Measurements from ENCODE around the gene SRPK3.

SRPK3 gene

DNA sequence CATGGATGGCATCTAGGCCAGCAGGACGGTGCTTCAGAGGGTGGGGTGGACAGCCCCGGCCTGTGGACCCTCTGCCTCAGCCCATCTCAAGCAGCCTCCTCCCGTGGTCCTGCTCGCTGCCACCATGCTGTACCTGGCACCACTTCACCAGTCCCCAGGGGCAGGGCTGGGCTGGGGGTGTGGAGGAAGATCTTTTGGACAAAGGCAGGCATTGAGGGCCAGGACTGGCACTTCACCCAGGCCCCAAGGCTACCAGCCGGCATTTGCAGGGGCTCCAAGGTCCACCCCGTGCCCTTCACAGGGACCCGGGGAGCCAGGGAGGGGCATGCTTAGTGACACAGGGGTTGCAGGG is 16.1 kb upstream of the SRPK3 start:
- no peak for DNase-seq (ENCODE audit: low read depth, low spot score)
- TF ChIP-seq, protein P1, sequence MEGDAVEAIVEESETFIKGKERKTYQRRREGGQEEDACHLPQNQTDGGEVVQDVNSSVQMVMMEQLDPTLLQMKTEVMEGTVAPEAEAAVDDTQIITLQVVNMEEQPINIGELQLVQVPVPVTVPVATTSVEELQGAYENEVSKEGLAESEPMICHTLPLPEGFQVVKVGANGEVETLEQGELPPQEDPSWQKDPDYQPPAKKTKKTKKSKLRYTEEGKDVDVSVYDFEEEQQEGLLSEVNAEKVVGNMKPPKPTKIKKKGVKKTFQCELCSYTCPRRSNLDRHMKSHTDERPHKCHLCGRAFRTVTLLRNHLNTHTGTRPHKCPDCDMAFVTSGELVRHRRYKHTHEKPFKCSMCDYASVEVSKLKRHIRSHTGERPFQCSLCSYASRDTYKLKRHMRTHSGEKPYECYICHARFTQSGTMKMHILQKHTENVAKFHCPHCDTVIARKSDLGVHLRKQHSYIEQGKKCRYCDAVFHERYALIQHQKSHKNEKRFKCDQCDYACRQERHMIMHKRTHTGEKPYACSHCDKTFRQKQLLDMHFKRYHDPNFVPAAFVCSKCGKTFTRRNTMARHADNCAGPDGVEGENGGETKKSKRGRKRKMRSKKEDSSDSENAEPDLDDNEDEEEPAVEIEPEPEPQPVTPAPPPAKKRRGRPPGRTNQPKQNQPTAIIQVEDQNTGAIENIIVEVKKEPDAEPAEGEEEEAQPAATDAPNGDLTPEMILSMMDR (IDR thresholded peaks at IDR 0.05; ENCODE audit: low read depth, low read length), result no peak
- in situ Hi-C loops (cut with HindIII; ENCODE audit: low sequenced_read_pairs), result no loop called here
- H3K4me3 ChIP-seq (ENCODE audit: low read depth, low read length), result peak overlapping the region; percentile 36

DNA sequence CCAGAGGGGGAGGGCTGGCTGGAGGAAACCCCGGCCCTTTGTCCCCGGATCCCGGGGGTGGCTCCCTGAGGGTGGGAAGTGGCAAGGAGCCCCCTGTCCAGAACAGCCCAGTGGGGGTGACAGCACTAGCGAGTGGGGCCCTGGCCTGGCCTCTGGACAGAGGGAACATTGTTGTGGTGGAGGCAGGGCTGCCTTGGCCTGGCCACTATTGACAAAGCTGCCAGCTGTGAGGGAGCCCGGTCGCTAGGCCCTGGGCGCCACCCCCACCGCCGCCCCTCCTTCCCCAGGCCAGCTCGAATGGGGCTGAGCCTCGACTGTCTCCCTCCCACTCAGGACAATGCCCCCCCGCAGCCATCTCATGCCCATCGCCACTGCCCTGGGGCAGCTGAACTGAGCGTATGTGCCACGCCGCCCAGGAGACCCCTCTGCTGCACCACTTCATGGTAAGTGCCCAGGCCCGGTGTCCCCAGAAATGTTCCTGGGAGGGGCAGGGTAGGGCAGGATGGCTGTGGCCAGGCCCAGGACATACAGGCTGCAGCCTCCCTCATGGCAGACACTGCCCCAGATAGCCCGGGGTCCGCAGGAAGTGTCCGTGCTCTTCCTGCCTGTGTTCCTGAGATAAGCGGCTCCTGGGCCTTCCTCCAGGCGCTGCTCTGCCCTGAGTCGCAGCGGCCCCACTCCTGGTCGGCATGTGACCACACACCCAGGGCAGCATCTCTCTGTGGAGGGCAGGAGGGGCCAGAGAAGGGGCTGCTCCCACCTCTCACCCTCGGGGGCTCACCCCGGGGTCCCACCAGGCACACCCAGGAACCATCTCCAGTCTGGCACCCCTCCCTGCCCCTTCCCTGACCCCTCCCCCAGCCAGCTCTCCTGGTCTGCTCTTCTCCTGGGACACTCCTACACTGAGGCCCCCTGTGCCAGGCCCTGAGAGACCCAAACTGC is 15.4 kb upstream of the SRPK3 start:
- in situ Hi-C loops (cut with HindIII; ENCODE audit: low sequenced_read_pairs), result no loop called here
- H3K4me3 ChIP-seq (ENCODE audit: low read depth, low read length), result peak overlapping the region; percentile 36
- TF ChIP-seq, protein P1 (IDR thresholded peaks at IDR 0.05; ENCODE audit: low read depth, low read length), result no peak
- DNase-seq (ENCODE audit: low read depth, low spot score), result no peak

DNA sequence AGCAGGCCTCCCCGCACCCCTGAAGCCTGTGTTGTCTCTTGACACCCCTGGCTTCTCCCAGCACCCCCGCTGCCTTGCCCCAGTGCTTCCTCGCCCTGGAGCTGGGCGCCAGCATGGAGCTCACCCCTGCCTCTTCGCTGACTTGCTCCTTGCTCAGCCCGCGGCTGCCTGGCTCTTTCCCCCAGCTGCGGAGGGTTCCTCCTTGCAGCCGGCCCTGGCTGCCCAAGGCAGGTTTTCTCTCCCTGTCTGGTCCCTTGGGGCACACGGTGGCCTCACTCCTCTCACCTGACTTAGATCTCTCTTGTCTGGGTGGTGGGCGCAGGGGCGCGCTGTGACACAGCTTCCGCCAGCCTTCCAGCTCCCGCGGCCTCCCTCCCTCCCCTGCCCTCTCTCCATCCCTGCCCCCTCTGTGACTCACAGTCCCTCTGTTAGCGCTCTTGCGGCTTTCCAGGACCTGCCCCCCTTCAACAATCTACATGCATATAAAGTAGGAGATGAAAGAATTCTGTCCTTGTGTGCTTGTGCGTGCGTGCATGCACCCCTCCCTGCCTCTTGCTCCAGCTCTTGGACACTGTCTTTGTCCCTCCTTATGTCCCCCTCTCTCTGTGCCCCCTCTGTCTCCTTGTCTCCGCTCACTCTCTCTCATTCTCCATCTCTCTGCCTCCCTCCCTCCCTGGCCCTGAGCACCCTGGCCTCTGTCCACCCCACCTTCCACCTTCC is 14.6 kb upstream of the SRPK3 start:
- peak overlapping the region; percentile 36 for H3K4me3 ChIP-seq (ENCODE audit: low read depth, low read length)
- peak; percentile 73 for DNase-seq (ENCODE audit: low read depth, low spot score)
- TF ChIP-seq, protein P1 (IDR thresholded peaks at IDR 0.05; ENCODE audit: low read depth, low read length), result no peak
- in situ Hi-C loops (cut with HindIII; ENCODE audit: low sequenced_read_pairs), result no loop called here

DNA sequence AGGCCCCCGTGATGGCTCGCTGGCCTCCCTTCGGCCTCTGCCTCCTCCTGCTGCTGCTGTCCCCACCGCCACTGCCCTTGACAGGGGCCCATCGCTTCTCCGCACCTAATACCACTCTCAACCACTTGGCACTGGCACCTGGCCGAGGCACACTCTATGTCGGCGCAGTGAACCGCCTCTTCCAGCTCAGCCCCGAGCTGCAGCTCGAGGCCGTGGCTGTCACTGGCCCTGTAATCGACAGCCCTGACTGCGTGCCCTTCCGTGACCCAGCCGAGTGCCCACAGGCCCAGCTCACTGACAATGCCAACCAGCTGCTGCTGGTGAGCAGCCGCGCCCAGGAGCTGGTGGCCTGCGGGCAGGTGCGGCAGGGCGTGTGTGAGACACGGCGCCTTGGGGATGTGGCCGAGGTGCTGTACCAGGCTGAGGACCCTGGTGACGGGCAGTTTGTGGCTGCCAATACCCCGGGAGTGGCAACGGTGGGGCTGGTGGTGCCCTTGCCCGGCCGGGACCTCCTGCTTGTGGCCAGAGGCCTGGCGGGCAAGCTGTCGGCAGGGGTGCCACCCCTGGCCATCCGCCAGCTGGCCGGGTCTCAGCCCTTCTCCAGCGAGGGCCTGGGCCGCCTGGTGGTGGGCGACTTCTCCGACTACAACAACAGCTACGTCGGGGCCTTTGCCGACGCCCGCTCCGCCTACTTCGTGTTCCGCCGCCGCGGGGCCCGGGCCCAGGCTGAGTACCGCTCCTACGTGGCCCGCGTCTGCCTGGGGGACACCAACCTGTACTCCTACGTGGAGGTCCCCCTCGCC is 13.8 kb upstream of the SRPK3 start:
- H3K4me3 ChIP-seq (ENCODE audit: low read depth, low read length), result no peak overlapping the region
- in situ Hi-C loops (cut with HindIII; ENCODE audit: low sequenced_read_pairs), result no loop called here
- TF ChIP-seq, protein P1 (IDR thresholded peaks at IDR 0.05; ENCODE audit: low read depth, low read length), result no peak
- no peak for DNase-seq (ENCODE audit: low read depth, low spot score)

DNA sequence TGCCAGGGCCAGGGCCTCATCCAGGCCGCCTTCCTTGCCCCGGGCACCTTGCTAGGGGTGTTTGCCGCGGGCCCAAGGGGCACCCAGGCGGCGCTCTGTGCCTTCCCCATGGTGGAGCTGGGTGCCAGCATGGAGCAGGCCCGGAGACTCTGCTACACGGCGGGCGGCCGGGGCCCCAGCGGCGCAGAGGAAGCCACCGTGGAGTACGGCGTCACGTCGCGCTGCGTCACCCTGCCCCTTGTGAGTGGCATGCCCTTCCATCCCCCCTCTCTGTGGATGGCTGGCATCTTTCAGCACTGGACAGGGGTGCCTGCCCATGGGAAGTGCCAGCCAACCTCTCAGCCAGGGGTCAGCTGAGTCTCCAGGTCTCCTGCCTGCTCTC is 13.2 kb upstream of the SRPK3 start:
- no peak for DNase-seq (ENCODE audit: low read depth, low spot score)
- TF ChIP-seq, protein P1 (IDR thresholded peaks at IDR 0.05; ENCODE audit: low read depth, low read length), result no peak
- no peak overlapping the region for H3K4me3 ChIP-seq (ENCODE audit: low read depth, low read length)
- in situ Hi-C loops (cut with HindIII; ENCODE audit: low sequenced_read_pairs), result no loop called here
